HG02852 (cell line): ENCODE measurements around the gene BCL2.
A peak's percentile ranks its signal among the peaks of the same experiment; 100 is the strongest.

ENCODE experiments used
- ATAC-seq: cut with Tn5 transposase; IDR thresholded peaks from one replicate; pipeline ENCODE4 v1.9.1; 2021; ENCODE audit warnings: mild to moderate bottlenecking, moderate library complexity; ENCODE audit not compliant: unreplicated experiment

Gene BCL2

DNA sequence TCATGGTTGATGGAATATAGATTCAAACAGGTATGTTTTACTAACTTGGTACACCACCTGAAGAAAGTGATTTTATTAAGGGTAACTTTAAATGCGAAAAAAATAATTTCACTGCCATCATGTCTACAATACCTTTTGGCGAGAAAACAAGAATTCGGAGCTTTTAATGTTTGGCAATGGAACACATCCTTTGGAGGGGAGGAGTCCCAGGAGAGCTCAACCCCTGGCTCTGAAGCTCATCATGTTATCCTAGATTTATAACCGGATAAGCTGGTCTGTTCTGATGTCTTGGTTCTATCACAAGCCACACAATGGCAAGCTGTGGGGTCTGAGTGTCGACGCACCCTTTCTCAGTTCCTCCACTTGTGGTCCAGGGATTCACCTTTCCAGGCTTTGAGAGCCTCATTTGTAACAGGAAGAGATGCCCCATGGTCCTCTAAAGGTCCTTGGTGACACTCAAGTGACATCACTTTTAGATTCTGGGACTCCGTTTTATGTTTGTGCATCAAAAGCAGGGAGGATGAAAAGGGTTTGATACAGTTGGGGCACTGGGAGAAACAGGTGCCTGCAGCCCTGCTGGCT, 172.7 kb downstream of the BCL2 start:
- ATAC-seq = no peak

DNA sequence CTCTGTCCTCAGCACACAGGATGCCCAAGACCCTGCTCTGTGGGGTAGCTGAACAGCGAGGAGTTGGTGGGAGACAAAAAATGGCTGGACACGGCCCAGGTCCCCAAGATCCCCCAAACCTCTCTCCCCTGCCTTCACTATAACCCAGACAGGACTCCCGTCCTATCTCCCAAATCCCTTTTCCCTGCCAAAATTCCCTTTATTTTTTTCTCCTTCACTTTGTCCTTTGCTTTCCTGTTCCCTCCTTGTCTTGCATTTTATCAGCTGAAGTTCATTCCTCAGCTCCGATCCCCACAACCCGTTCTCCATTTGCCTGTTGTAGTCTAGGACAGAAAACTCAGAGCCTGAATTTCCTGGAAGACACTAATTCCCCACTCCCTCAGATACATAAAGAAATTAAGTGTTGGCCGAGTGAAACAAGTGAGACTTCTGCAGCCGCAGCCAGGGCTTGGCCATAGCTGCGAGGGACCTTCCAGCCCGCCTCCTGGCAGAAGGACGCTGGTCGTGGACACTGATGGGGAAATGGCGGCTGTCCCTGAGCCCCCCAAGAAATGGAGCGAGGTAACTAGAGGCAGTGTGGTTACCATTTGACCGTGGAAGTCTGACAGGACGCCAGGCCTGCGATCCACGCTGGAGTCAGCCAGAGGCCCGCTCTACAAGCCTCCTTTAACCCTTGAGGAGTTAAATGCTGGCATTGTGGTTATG, 173.6 kb downstream of the BCL2 start:
- no peak for ATAC-seq

DNA sequence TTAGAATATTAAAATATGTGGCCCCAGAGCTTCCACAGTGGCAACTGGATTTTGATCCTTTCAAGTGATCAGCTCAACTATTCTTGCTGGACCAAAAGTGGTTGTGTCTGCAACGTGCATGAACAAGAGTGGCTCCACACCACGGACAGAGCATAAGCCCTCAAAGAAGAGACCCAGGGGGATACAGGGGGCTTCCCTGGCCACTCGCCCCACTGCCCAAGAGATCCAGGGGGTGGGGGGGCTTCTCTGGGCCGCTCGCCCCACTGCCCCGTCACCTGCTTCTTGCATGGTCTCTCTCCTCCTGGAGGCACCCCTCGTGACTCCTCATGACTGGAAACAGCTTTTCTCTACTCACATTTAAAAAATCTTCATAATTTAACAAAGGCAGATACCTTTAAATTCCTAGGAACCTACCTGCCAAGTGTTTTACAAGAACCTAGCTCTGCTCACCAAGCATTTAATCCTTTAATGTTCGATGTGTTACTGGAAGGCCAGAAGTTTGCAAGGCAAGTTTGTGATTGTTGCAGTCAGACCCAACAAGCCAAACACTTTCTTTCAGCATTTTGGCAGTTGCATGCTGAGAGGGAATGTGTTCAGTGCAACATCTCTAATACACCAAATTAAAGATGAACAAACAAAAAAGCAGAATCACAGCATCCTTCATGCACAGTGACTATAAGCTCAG, 174.3 kb downstream of the BCL2 start:
- no peak for ATAC-seq

DNA sequence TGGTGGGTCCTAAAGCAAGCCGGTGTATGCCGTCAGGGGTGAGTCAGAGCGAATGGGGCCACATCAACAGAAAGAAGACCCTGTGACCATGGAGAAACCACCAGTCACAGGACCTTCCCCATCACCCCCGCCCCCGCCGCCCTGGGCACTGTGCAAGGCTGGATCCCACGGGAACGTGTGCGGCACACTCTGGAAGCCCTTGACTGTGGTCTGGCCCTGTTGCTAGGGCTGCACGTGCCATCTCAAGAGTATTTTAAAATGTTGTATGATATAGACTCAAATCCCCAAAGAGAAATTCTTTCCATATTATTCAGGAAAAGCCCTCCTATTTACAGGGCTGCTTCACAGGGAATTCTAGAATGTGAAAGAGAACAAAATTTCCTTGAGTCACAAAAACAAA, 174.8 kb downstream of the BCL2 start:
- ATAC-seq = no peak

DNA sequence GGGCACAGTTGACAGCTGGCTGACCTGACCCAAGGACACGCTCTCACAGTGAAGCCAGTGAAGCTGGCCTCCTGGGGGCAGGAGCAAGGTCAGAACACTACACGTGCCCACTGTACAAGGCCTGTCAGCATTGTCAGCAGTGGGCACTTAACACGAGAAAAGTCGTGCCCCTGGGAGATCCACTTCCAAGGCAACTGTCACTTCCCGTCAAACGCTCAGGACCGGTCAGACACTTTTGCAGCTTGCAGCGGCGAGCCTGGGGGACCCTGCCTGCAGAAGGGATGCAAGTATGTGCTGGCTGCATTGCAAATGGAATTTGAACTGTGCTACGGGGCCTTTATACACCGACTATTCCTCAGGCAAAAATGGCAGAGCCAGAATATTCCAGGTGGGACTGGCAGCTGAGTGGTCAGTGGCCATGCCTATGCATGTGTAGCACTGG, 176.2 kb downstream of the BCL2 start:
- ATAC-seq = no peak

DNA sequence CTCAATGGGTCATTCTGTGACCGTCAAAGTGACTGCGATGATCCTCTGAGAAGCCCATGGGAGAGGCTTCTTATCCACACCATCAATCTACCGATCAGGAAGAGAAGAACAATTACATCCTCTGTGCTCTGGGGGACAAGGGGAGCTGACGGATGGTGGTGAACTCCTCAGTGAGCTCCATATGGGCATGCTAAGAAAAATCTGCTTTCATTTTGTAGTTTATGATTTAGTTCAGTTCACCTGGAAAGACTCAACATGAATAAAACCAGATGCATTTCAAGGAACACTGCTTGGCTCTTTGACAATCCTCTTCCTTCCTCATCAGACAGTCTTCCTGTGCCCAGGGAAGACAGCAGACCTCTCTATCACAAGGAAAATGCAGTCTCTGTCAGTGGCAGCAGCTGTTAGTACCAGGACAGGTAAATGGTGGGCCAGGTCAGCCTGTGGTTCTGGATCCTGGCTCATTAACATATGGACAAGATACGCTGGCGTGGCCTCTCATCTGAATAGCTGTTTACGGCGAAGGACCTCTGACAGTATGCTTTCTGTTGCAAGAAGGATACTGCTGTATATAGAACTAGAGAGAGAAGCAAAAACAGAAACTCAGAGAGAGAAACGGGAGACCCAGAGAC, 176.9 kb downstream of the BCL2 start:
- no peak for ATAC-seq

DNA sequence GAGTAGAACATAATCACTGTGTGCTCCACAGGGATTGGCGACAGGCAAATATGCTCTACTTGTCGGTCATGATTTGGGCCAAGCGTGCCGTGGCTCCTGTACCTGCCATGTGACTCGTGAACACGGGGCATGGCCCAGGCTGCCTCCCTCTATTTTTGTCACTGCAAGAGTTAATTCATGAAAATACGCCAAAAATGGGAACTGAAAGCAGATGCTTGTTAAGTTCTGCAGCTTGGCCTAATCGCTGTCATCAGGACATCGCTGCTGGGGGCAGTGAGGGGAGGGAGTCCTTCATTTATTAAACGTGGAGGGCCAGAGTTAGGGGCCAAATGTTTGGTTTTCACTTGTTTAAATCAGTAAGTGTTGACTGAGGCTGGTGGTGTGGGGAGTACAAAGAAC, 177.8 kb downstream of the BCL2 start:
- ATAC-seq = peak; percentile 48

DNA sequence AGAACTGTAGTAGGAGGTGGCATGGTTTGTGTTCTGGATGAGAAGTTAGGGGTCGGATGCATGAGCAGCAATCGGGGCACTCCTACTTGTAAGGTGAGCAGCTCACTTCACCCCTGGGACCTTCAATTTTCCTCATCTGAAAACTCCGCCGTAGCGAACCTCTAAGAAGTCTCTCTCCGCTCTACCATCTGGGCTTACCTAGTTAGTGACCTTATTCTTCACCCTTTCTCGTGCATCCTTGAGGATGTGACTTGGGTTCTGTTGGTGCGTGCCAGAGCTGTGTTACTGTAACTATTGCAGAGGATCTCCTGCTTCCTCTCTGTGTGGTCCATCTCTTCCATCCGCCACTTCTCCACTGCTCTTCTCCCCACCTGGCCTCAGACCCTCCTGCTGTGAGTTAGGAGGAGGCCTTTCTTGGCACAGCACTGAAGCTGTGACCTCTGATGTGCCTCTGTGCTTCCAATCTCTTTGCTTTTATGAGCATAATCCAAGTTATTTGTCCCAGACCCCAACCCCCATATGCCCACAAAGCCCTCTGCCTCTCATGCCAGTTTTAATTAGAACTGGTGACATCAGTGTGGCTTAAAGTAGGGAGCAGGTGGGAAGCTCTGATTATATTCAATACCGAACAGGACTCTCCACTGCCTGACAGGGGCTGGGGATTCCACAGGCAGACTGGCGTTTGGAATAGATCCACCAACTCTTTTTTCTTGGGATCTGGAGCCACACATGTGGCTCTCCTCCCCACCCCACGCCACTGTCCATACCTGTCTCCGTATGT, 178.4 kb downstream of the BCL2 start:
- ATAC-seq = no peak

DNA sequence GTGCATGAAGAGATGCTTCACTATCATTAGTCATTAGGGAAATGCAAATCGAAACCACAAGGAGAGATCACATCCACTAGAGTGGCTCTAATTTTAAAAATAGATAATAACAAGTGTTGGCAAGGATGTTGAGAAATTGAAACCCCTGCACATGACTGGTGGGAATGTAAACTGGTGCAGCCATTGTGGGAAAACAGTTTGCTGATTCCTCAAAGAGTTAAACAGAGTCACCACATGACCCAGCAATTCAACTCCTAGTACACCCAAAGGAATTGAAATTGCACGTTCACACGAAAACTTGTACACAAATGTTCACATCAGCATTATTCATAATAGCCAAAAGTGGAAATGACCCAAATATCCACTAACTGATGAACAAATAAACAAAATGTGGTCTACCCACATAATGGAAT, 179.5 kb downstream of the BCL2 start:
- ATAC-seq = no peak

DNA sequence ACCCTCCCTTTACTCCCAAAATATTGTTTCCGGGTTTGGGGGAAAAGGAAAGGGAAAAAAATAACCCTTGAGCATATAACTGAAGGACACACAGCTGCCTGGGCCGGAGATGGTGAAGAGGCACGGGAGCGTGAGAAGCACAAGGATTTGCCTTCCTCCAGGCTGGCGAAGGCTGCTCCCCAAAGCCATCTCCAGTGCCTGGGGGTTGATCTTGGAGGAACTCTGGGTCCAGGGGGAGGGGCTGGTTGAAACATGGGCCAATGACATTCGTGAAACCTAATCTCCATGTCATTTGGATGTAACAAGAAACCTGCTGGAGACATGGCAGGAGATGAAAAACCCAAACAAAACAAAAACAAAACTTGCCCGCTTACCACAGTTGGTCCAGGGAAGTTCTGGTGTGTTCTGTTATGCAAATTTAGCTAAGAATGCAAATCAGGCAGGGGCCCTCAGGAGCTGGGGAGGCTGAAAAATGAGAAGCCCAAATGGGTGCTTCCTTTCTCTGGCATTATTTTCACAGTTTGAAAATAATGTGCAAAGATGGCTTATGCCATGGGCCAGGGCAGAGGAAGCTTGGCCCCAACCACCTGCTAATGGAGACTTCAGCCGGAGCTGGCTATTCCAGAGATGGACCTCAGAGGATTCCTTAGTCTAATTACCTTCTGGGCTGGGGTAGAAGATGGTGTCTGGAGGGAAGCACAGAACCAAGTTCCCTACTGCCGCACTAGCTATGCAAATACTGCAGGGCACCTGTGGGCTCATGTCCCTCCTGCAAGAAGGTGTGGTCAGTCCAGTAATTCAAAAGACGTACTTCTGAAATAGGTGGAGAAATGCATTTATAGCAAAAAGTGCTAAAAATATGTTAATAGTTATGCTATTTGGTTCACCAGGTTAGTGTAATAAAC, 180.9 kb downstream of the BCL2 start:
- peak; percentile 44 for ATAC-seq

DNA sequence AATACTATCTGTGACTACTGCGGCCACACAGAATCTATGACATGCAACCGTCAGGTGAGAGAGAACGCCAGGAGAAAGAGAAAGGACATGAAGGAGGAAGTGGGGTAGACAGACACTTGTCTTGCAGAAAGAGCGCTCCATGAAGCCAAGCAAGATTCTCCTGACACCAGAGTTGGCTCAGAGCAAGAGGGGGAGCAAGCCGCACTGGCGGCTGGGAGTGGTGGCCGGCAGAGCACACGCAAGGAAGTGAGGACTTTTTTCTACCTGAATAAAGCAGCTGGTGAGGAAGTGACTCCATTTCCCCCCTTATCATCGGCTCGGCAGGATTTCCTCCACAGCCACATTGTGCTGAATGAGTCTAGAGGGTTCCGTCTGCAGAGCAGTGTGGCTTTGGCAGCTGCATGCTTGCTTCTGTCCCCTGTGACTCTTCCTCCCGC, 181.6 kb downstream of the BCL2 start:
- peak; percentile 22 for ATAC-seq

DNA sequence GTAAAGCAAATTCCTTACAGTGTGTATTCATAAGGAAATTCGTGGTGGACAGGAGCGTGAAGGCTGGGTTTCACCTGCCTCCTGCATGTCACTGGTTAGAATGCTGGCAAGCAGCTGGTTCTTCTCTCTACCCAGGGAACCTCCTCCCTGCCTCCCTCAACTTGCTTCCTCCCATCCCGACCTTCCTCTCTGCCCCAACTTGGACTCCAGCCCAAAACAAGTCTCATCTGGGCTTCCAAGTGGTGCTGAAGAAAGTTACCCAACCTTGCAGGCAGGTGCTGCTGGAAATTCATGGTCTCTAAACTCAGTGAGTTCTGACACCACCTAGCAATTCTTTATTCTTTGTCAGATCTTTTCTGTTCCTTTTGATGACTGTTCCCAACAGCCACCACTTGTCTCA, 184.5 kb downstream of the BCL2 start:
- no peak for ATAC-seq

DNA sequence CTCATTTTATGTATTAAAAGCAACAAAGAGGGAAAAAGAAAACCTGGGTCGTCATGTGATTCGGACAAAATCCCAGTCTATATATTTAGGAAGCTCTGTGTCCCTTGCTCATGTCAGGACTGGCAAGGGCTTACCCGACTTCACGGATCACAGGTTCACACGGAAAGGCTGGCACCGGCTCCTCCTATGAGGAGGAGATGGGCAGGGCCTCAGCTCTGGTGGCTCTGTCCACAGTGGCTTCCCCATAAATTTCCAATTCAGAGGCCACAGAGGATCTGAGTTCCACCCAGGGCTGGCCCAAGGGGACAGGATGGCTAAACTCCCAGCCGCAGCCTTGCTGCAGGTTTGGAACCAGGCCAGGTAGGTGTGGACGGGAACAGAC, 186.8 kb downstream of the BCL2 start:
- ATAC-seq = no peak

DNA sequence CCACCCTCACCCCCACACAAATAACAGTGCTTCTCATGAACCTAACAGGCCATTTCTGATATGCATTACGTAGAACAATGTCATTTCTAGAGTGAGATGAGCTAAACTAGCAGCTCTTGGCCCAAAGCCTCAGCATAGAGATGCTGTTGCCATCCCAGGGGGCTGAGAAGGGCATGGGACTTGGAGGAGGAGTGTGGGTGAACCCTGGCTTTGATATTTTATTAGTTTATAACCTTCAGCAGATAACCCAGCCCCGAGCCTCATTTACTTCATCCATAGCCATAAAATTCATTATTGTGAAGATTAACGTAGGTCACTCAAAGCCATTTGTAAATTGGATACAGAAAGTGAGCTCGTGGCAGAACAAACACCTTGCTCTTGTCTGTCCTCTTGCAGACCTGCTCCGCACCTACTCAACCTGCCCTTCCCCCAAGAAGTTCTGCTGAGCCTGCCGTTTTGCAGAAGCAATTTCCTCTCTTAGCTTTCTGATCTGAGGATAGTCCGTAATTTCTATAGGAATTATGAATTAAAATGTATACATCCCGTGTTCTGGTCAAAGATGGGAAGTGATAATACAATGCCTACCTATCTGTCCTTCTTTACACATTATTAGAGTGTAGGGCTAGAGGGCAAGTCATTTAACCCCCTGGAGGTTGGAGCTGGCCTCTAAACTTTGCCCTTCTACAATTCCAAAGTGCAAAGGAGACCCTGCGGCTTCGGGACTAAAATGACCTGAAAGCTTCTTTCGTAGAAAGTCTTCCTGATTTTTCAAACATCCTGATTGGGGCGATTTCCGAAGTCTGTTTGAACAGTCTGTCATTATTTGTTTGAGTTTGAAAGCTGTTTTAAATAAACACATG, 187.4 kb downstream of the BCL2 start:
- no peak for ATAC-seq

DNA sequence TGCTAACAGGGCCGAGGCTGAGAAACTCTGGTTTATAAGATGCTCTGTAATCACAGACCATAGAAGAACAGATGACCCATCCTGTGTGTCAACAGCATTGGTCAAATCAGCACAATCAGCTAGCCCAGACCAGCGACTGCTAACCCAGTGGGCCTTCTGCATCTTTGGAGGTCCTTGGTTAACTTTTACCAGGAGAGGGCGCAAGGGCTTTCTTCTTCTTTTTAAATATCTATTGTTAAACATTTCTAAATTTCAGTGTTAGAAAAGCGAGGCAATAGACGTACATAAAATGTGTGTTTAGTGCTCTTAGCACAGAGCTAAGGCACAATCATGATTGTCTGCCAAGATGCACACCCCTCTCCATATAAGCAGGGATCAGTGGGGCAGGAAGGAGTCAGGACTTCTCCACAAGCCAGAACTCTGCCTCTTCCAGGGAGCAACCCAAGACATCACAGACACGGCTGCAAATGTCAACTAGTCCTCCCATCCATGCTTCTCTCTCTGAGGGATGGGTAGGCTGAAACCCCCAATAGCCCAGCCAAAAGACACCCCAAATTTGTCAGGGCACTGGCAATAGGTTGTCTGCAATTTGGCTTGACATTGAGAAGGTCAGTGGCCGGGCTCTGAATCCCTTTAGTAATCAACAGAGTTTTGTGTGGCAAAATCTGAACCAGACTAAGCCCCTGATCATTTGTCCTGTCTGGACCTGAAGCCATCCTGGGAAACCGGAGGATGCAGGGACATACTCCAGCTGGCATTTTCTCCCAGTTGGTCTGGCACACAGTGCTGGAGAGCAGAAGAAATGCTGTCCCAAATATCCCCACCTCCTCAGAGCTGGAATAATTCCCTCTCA, 188.2 kb downstream of the BCL2 start:
- peak; percentile 63 for ATAC-seq

DNA sequence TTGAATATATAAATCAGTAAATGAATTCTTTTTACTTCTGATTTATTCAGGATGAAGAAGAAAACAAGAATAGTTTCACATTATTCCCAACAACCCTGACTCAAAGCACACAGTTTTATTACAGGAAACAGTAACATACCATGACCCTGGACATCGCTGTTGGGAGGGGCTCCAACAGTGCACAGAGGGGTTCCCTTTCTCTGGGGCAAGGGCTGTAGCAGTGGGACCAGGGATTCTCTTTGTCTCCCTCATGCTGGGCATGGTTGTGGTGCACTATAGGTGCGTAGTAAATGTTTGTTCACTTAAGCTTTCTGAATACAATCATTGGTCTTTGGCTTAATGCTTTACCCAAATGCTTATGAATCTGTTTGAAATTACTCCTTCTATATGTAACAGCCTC, 189.4 kb downstream of the BCL2 start:
- ATAC-seq = no peak

DNA sequence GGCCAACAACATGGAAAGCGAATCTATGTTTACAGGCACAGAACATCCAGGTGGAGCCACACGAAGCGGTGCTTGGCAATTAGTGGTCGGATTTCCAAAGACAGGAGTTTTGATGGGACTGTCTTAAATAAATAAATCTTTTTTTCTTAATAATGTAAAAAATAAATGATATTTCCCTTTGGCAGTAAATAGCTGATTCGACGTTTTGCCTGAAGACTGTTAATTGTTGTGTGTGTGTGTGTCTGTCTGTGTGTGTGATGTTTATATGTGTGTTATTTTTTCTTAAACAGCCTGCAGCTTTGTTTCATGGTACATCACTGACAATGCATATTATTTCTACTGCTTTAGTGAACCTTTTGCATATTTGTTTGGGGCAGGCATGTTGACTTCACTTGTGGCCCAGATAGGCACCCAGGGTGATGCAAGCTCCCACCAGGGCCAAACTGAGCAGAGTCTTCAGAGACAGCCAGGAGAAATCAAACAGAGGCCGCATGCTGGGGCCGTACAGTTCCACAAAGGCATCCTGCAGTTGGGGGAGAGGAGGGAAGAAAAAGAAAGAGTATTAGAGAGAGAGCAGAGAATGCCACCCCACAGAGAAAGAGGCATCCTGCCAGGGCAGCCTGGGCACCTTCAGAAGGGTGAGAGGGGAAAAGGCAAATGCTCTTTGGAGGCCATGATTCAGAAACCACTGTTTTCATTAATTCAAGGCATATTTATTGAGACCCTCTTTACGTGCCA, 191.2 kb downstream of the BCL2 start:
- no peak for ATAC-seq
